ENCODE data around the gene GNG3. TPM values are rescaled to one million over a fixed set of nuclear protein-coding genes. Genes with fewer than 3 reads are reported as not detected.

GNG3 gene
- total RNA-seq, 1 experiment from 2014 or later = not detected

GRCh38 chr11:62757846-62758788, 50.6 kb downstream of the GNG3 start:
- DNase-seq (ENCODE audit: low read depth) = no peak

Other genes with a start within 250 kb of the GNG3 start
- 313 and 332 TPM in 2 replicates for gene AHNAK, start 160.9 kb upstream of the GNG3 start, total RNA-seq (2014; rRNA removed)
- gene EEF1G, start 133.8 kb upstream of the GNG3 start, total RNA-seq (2014; rRNA removed) = 1,532 and 1,571 TPM in 2 replicates
- 9.0 and 9.8 TPM in 2 replicates for gene TUT1, start 116.2 kb upstream of the GNG3 start, total RNA-seq (2014; rRNA removed)
- 142 and 149 TPM in 2 replicates for gene MTA2, start 105.8 kb upstream of the GNG3 start, total RNA-seq (2014; rRNA removed)
- gene EML3, start 94.9 kb upstream of the GNG3 start, total RNA-seq (2014; rRNA removed) = 41.5 and 46.8 TPM in 2 replicates
- gene ROM1, start 94.4 kb upstream of the GNG3 start, total RNA-seq (2014; rRNA removed) = 8.9 and 10.3 TPM in 2 replicates
- gene B3GAT3, start 85.7 kb upstream of the GNG3 start, total RNA-seq (2014; rRNA removed) = 74.1 and 92.8 TPM in 2 replicates
- gene GANAB, start 61.1 kb upstream of the GNG3 start, total RNA-seq (2014; rRNA removed) = 267 and 299 TPM in 2 replicates
- gene INTS5, start 54.4 kb upstream of the GNG3 start, total RNA-seq (2014; rRNA removed) = 27.9 and 28.1 TPM in 2 replicates
- gene C11orf98, start 42.5 kb upstream of the GNG3 start, total RNA-seq (2014; rRNA removed) = 55.7 and 72.4 TPM in 2 replicates
- gene CSKMT, start 42.4 kb upstream of the GNG3 start, total RNA-seq (2014; rRNA removed) = 3.2 and 8.7 TPM in 2 replicates
- 11.0 and 16.4 TPM in 2 replicates for gene UQCC3, start 36.0 kb upstream of the GNG3 start, total RNA-seq (2014; rRNA removed)
- gene LBHD1, start 35.4 kb upstream of the GNG3 start, total RNA-seq (2014; rRNA removed) = 3.7 and 4.7 TPM in 2 replicates
- 97.0 and 122 TPM in 2 replicates for gene UBXN1, start 28.6 kb upstream of the GNG3 start, total RNA-seq (2014; rRNA removed)
- 41.4 and 68.1 TPM in 2 replicates for gene LRRN4CL, start 18.1 kb upstream of the GNG3 start, total RNA-seq (2014; rRNA removed)
- gene BSCL2, start 252 bp upstream of the GNG3 start, total RNA-seq (2014; rRNA removed) = 80.1 and 86.2 TPM in 2 replicates
- 8.7 and 14.4 TPM in 2 replicates for gene HNRNPUL2, start 19.8 kb downstream of the GNG3 start, total RNA-seq (2014; rRNA removed)
- 31.8 and 53.4 TPM in 2 replicates for gene TTC9C, start 20.8 kb downstream of the GNG3 start, total RNA-seq (2014; rRNA removed)
- gene ZBTB3, start 46.5 kb downstream of the GNG3 start, total RNA-seq (2014; rRNA removed) = 6.7 and 9.2 TPM in 2 replicates
- gene POLR2G, start 53.9 kb downstream of the GNG3 start, total RNA-seq (2014; rRNA removed) = 82.5 and 86.6 TPM in 2 replicates
- gene TAF6L, start 63.7 kb downstream of the GNG3 start, total RNA-seq (2014; rRNA removed) = 21.7 and 25.9 TPM in 2 replicates
- gene TMEM179B, start 79.7 kb downstream of the GNG3 start, total RNA-seq (2014; rRNA removed) = 53.6 and 78.5 TPM in 2 replicates
- gene TMEM223, start 84.3 kb downstream of the GNG3 start, total RNA-seq (2014; rRNA removed) = 26.9 and 32.6 TPM in 2 replicates
- 34.2 and 39.6 TPM in 2 replicates for gene NXF1, start 97.8 kb downstream of the GNG3 start, total RNA-seq (2014; rRNA removed)
- gene STX5, start 124.4 kb downstream of the GNG3 start, total RNA-seq (2014; rRNA removed) = 21.5 and 25.2 TPM in 2 replicates
- gene TEX54, start 125.2 kb downstream of the GNG3 start, total RNA-seq (2014; rRNA removed) = not detected in 2 replicates
- 56.5 and 56.6 TPM in 2 replicates for gene WDR74, start 131.9 kb downstream of the GNG3 start, total RNA-seq (2014; rRNA removed)
- 121 and 132 TPM in 2 replicates for gene SLC3A2, start 173.2 kb downstream of the GNG3 start, total RNA-seq (2014; rRNA removed)
- gene CHRM1, start 213.7 kb downstream of the GNG3 start, total RNA-seq (2014; rRNA removed) = not detected in 2 replicates